ENCODE measurements around the gene UBE2I.

- TF ChIP-seq, protein P1, sequence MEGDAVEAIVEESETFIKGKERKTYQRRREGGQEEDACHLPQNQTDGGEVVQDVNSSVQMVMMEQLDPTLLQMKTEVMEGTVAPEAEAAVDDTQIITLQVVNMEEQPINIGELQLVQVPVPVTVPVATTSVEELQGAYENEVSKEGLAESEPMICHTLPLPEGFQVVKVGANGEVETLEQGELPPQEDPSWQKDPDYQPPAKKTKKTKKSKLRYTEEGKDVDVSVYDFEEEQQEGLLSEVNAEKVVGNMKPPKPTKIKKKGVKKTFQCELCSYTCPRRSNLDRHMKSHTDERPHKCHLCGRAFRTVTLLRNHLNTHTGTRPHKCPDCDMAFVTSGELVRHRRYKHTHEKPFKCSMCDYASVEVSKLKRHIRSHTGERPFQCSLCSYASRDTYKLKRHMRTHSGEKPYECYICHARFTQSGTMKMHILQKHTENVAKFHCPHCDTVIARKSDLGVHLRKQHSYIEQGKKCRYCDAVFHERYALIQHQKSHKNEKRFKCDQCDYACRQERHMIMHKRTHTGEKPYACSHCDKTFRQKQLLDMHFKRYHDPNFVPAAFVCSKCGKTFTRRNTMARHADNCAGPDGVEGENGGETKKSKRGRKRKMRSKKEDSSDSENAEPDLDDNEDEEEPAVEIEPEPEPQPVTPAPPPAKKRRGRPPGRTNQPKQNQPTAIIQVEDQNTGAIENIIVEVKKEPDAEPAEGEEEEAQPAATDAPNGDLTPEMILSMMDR (IDR thresholded peaks at IDR 0.05), result no peak
- TF ChIP-seq POLR2A (IDR thresholded peaks at IDR 0.05), result no peak
Observed at GRCh38 chr16:1273816-1274215, 35.6 kb upstream of the UBE2I start.
